ENCODE data around the gene ARID1B.

DNA sequence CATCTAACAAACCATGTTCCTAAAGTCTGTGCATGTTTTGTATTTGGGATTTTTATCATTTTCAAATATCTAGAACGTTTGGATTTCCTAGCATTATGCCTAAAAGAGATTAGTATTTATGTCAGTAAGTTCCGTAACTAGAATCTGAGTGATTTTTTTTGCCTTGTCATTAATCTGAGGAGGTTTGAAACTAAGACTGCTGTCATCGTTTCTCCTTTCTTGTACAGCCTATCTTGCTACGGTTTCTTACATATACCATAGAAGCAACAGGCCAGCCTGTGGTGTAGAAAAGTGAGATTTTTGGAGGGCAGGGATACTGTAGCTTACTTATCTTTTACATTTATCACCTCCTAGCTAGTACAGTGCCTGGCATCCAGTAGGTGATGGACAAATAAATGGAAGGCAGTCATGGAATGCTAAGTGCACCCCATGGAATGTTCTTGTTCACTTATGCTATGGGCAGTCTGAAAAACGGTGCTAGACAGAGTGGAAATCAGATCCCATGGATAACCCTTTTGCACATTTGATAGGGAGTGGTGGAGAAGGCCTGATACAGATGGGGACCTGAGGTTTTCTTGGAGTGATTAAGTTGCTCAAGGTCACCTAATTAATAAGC, 93.9 kb downstream of the ARID1B start:
- no peak for TF ChIP-seq ZFX (IDR thresholded peaks at IDR 0.05)
- TF ChIP-seq, protein P1, sequence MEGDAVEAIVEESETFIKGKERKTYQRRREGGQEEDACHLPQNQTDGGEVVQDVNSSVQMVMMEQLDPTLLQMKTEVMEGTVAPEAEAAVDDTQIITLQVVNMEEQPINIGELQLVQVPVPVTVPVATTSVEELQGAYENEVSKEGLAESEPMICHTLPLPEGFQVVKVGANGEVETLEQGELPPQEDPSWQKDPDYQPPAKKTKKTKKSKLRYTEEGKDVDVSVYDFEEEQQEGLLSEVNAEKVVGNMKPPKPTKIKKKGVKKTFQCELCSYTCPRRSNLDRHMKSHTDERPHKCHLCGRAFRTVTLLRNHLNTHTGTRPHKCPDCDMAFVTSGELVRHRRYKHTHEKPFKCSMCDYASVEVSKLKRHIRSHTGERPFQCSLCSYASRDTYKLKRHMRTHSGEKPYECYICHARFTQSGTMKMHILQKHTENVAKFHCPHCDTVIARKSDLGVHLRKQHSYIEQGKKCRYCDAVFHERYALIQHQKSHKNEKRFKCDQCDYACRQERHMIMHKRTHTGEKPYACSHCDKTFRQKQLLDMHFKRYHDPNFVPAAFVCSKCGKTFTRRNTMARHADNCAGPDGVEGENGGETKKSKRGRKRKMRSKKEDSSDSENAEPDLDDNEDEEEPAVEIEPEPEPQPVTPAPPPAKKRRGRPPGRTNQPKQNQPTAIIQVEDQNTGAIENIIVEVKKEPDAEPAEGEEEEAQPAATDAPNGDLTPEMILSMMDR (conservative IDR thresholded peaks at IDR 0.05), result no peak
